Measurements from ENCODE around the gene SLC2A13.
"Not testable (repeated sequence)": the region's sequence is repeated elsewhere in the genome, so short reads cannot be mapped to it uniquely, and the experiment has no call there.

The SLC2A13 gene

DNA sequence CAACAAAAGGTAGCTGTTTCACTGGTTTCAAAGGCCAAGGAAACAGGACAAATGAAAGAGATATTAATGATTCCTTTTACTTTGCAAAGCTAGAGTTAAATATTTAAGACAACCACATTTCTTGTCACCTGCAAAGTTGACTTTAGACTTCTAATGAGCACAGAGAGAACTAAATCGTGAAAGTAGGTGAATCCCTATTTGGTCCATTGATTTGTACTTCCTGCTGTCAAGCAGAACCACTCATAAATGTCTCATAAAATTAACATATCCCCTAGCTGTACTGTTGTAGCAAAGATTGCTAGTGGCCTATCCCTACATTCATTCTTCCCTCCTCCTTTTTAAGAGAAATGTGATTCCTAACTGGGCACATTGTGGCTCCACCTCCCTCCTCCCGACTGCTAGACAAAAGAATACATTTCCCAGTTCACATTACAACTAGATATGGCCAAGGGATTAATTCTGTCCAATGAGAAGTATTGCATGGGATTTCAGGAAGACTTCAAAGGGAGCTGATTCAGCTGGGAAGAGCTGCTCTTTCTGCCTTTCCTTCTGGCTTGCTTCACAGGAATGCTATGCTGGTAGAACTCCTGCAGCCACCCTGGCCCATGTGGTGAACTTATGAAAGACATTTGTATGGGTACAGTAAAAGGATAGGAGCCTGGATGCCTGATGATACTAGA is 258.8 kb downstream of the SLC2A13 start:
- DNase-seq = no peak

DNA sequence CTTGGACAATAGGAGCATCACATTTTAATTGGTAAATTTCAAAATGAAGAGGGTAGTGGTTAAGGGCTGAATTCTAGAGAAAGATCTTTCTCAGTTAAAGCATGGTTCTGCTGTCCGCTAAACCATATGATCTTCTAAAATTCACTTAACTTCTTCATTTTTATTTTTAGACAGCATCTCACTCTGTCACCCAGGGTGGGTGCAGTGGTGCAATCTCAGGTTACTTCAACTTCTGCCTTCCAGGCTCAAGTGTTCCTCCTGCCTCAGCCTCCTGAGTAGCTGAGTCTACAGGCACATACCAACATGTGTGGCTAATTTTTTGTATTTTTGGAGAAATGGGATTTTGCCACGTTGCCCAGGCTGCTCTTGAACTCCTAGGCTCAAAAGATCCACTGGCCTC is 259.6 kb downstream of the SLC2A13 start:
- peak; percentile 70 for DNase-seq
- in situ Hi-C loops (cut with MboI; ENCODE audit: low pct_unique_long_range_greater_than_20kb, low sequenced_read_pairs) = no loop called here

More for the DNA sequence above, 258.8 kb downstream of the SLC2A13 start:
- in situ Hi-C loops (cut with MboI; ENCODE audit: low pct_unique_long_range_greater_than_20kb, low sequenced_read_pairs) = no loop called here

DNA sequence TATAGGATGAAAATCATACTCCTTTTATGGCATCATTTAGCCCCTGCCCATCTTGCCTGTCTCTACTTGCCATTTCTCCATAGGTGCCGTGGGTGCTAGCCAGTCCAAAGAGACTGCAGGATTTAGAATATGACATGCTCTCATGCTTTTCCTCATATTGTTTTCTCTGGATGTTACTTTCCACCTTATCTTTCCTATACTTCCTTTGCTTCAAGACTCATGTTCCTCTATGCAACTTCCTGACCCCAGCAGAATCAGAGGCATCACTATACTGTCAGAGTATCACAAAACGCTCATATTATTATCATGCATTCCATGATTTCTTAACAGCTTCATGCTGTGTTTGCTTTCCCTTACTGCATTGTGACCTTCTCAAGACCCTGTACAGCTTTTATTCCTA is 265.5 kb downstream of the SLC2A13 start:
- in situ Hi-C loops (cut with MboI; ENCODE audit: low pct_unique_long_range_greater_than_20kb, low sequenced_read_pairs) = no loop called here
- DNase-seq = no peak

DNA sequence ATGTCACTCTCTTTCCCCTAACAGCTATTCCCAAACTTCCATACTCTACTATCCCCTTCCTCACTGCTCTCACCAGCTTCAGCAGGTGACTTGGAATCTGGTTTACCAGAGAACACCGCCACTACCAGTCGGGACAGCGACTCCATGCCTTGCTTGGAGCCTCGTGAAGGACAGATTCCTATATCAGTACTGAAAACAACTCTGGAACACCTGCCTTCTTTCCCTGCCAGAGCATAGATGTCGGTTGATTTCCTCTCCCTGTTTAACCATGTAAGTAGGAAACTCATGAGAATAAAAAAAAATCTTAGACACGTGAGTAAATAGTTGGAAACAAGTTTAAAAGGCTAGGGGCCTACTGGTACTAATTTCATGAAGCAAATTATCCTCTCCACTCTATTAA is 266.8 kb downstream of the SLC2A13 start:
- in situ Hi-C loops (cut with MboI; ENCODE audit: low pct_unique_long_range_greater_than_20kb, low sequenced_read_pairs) = no loop called here

GRCh38 chr12:39835517-39836489 is 270.1 kb downstream of the SLC2A13 start:
- no peak for DNase-seq
- in situ Hi-C loops (cut with MboI; ENCODE audit: low pct_unique_long_range_greater_than_20kb, low sequenced_read_pairs) = no loop called here

More for the DNA sequence above, 266.8 kb downstream of the SLC2A13 start:
- no peak for DNase-seq

DNA sequence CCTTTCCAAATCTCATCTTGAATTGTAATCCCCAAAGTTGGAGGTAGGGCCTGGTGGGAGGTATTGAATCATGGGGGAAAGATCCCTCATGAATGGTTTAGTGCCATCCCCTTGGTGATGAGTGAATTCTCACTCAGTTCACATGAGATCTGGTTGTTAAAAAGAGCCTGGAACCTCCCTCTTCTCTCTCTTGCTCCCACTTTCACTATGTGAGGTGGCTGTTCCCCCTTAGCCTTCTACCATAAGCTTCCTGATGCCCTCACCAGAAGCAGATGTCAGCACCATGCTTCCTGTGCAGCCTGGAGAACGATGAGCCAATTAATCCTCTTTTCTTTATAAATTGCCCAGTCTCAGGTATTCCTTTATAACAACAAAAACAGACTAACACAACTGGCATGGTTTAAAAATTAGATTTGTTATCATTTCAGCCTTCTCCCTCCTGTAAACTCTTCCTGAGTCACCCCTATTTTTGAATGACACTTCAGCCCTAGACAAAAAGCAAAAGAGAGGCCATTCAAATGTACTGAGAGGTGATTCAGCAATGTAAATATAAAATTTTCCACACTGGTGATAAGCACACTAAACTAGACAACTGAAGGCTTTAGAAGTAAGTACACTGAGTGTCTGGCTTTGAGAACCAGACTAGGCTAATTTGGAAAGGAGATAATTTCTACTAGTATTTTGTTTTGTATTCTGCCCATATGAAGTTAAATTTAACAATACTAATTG is 274.1 kb downstream of the SLC2A13 start:
- in situ Hi-C loops (cut with MboI; ENCODE audit: low pct_unique_long_range_greater_than_20kb, low sequenced_read_pairs) = no loop called here
- DNase-seq = peak; percentile 21

GRCh38 chr12:39830852-39831520 is 274.9 kb downstream of the SLC2A13 start:
- in situ Hi-C loops (cut with MboI; ENCODE audit: low pct_unique_long_range_greater_than_20kb, low sequenced_read_pairs) = no loop called here
- DNase-seq = no peak

DNA sequence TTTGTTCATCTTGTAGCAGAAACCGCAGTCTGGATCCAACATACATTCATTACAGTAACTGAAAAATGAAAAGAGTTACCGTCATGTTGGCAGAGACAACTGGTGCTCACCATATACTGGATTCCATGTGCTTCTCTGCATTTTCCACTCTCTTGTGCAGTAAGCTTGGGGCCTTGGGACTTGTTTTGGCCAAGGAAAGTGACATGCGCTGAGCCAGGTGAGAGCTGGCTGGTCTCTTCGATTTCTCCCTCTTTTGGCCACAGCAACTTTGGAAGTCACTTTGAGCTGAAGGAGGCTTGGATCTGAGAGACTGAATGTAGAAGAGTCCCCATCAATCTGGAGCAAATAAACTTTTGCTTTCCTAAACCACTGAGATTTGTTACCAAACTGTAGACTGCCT is 275.7 kb downstream of the SLC2A13 start:
- no peak for DNase-seq
- in situ Hi-C loops (cut with MboI; ENCODE audit: low pct_unique_long_range_greater_than_20kb, low sequenced_read_pairs) = no loop called here

DNA sequence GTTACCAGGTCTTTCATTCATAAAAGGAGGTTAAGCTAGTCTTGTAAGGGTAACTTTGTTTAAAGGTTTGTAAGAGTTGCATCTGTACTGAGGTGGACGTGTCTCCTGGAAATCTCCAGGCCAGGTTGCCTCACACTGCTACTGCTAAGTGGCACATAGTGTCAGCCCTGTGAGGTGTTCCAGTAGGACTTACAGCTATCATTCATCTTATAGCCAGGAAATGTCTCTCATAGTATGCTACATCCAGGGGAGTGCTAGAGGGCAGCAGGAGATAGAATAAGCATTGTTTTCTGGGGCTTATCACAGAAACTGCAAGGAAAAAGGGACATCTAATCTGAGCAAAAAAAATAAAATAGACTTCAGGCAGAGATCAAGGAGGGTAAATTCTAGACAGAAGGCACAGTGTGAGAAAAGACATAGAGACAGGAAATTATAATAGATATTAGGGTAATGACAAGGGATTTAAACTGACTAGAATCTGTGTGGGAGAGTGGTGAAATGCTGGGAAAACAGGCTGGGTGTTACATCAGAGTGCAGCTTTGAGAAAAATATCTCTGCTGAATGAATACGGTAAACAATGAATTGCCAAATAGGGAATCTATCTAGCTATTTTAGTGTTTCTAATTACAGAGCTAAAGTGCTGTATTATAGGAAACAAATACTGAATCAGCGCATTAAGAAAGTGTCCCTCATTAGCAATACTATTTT is 281.2 kb downstream of the SLC2A13 start:
- no peak for DNase-seq
- in situ Hi-C loops (cut with MboI; ENCODE audit: low pct_unique_long_range_greater_than_20kb, low sequenced_read_pairs) = no loop called here

DNA sequence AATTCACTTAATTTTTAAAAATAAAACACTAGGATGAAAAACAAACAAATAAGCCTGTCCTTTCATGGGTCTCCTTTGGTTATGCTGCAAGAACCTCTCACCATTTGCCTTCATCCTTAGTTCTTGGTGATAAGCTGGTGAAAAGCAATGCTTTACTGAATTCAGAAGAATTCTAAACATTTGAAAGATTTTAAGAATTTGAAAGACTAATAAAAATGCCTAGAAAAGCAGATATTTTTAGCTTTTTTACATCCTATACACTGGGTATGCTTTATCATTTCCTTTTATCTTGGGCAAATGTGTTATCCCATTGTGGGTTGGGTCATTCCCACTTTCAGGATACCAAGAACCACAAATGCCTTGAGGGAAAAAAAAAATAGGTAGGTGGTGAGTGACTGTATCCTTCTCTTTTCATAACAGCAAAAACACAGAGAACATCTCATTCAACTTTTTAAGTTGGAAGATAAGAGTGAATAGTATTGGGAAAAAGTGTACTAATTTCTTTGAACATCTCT is 289.2 kb downstream of the SLC2A13 start:
- in situ Hi-C loops (cut with MboI; ENCODE audit: low pct_unique_long_range_greater_than_20kb, low sequenced_read_pairs) = no loop called here

DNA sequence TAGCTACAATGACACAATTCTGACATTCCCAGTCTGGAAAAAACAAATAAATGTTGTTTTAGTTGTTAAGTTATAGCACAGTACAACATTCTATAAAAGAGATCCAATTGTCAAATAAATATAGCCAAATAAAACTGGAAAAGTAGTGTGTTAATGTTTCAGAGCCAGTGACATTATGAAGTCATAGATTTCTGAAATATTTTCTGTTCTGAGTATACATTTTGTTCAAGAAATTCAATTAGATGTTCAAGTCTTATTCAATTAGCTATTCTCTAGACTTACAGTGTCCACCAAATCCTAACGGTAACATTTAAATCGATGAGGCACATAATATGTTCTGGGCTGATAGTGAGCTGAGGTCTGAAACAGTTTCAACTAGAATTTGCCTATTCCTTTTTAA is 290.1 kb downstream of the SLC2A13 start:
- in situ Hi-C loops (cut with MboI; ENCODE audit: low pct_unique_long_range_greater_than_20kb, low sequenced_read_pairs) = no loop called here
- DNase-seq = no peak

More for the DNA sequence above, 289.2 kb downstream of the SLC2A13 start:
- DNase-seq = no peak

DNA sequence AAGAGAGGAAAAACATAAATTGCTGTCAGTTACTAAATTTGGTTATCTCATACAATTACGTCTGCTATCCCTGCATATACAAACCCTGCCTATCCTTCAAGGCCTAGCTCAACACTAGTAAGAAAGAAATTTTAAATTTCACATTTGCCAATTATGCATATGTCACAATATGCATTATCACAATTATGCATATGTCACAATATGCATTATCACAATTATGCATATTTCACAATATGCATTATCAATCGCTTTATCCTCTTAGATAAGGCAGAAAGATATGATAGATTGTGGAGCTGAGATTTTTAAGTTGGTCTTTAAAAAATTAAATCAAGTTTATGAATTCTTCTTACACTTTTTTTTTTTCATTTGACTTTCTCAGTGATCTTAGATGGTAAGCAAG is 291.3 kb downstream of the SLC2A13 start:
- DNase-seq = no peak
- in situ Hi-C loops (cut with MboI; ENCODE audit: low pct_unique_long_range_greater_than_20kb, low sequenced_read_pairs) = no loop called here

GRCh38 chr12:39813776-39814175 is 292.1 kb downstream of the SLC2A13 start:
- in situ Hi-C loops (cut with MboI; ENCODE audit: low pct_unique_long_range_greater_than_20kb, low sequenced_read_pairs) = no loop called here
- DNase-seq = no peak

DNA sequence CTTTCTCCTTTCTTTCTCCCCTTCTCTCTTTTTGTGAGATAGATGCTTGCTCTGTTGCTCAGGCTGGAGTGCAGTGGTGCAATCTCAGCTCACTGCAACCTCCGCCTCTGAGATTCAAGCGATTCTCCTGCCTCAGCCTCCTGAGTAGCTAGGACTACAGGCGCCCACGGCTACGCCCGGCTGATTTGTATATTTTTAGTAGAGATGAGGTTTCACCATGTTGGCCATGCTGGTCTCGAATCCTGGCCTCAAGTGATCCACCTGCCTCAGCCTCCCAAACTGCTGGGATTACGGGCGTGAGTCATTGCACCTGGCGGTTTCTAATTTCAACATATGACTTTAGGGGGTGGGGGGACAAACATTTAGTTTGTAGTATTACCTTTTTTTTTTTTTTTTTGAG is 293.4 kb downstream of the SLC2A13 start:
- DNase-seq; in situ Hi-C loops (cut with MboI; ENCODE audit: low pct_unique_long_range_greater_than_20kb, low sequenced_read_pairs): not testable (repeated sequence)

GRCh38 chr12:39807043-39807442 is 298.8 kb downstream of the SLC2A13 start:
- DNase-seq = peak; percentile 40
- in situ Hi-C loops (cut with MboI; ENCODE audit: low pct_unique_long_range_greater_than_20kb, low sequenced_read_pairs) = no loop called here

DNA sequence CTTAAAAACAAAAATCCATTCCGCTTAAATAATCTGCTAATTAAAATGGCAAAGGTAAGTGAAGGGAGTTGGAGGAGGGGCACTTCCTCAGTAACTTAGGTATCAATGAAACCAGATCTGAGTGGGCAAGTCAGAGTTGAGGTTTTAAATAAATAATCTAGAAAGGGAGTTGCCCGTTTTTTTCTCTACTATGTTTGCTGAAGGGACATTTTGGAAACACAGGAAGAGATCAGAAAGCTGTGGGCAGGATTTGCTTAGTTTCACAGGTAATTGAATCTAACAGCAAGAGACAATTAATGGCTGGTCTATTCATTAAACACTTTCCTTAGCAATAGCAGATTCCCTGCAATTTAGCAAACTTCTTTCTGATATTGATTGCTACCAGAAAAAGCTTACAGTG is 300.2 kb downstream of the SLC2A13 start:
- DNase-seq = no peak

GRCh38 chr12:39804898-39805297 is 301.0 kb downstream of the SLC2A13 start:
- no peak for DNase-seq
- in situ Hi-C loops (cut with MboI; ENCODE audit: low pct_unique_long_range_greater_than_20kb, low sequenced_read_pairs) = no loop called here

More for the DNA sequence above, 300.2 kb downstream of the SLC2A13 start:
- in situ Hi-C loops (cut with MboI; ENCODE audit: low pct_unique_long_range_greater_than_20kb, low sequenced_read_pairs) = no loop called here

DNA sequence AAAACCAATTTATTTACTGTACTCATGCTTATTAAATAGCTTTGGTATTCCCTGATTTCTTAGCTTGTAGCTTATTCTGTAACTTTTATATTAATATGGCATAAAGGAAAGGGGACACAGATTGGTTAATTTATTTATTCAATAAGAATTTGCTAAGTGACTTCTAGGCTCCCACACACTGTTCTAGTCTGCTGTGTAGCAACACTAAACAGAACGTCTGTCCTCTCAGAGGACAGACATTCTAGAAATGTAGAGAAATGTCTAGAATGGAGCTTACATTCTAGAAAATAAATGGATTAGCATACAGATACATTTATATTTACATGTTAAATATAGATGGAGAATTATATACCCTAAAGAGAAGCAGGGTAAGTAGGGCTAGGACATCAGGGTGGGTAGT is 301.4 kb downstream of the SLC2A13 start:
- no peak for DNase-seq
- in situ Hi-C loops (cut with MboI; ENCODE audit: low pct_unique_long_range_greater_than_20kb, low sequenced_read_pairs) = no loop called here
